Epithelial cell of esophagus (primary cell): Measurements from ENCODE around the gene PACSIN2.
A peak's percentile ranks its signal among the peaks of the same experiment; 100 is the strongest.

Source experiments
- DNase-seq: peaks from one replicate; pipeline ENCODE4 v3.0.0; 2010; ENCODE audit warnings: low read depth
- H3K4me3 ChIP-seq: 2 replicates; pipeline ENCODE4 v1.5.1; 2011; ENCODE audit warnings: mild to moderate bottlenecking, low read length, control low read depth
- TF ChIP-seq, protein P1 (sequence below): IDR thresholded peaks from 2 replicates; pipeline ENCODE4 v1.5.1; 2011; ENCODE audit warnings: low read depth, mild to moderate bottlenecking, low read length, control low read depth, inconsistent platforms; ENCODE audit not compliant: insufficient read depth; ENCODE audit errors: missing control alignments

Gene PACSIN2, protein sequence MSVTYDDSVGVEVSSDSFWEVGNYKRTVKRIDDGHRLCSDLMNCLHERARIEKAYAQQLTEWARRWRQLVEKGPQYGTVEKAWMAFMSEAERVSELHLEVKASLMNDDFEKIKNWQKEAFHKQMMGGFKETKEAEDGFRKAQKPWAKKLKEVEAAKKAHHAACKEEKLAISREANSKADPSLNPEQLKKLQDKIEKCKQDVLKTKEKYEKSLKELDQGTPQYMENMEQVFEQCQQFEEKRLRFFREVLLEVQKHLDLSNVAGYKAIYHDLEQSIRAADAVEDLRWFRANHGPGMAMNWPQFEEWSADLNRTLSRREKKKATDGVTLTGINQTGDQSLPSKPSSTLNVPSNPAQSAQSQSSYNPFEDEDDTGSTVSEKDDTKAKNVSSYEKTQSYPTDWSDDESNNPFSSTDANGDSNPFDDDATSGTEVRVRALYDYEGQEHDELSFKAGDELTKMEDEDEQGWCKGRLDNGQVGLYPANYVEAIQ

GRCh38 chr22:43014869-43015676, at the start of gene PACSIN2:
Gene PACSIN2 (minus strand): TSS chr22:43015149. CDS start chr22:42912080, 103,069 bp downstream.
- DNase-seq = peak; percentile 98
- TF ChIP-seq, protein P1, sequence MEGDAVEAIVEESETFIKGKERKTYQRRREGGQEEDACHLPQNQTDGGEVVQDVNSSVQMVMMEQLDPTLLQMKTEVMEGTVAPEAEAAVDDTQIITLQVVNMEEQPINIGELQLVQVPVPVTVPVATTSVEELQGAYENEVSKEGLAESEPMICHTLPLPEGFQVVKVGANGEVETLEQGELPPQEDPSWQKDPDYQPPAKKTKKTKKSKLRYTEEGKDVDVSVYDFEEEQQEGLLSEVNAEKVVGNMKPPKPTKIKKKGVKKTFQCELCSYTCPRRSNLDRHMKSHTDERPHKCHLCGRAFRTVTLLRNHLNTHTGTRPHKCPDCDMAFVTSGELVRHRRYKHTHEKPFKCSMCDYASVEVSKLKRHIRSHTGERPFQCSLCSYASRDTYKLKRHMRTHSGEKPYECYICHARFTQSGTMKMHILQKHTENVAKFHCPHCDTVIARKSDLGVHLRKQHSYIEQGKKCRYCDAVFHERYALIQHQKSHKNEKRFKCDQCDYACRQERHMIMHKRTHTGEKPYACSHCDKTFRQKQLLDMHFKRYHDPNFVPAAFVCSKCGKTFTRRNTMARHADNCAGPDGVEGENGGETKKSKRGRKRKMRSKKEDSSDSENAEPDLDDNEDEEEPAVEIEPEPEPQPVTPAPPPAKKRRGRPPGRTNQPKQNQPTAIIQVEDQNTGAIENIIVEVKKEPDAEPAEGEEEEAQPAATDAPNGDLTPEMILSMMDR = no peak
- peak within 1 kb of the TSS; percentile 75 for H3K4me3 ChIP-seq

- peak; percentile 29 for DNase-seq
- no peak overlapping the region for H3K4me3 ChIP-seq
- TF ChIP-seq, protein P1 = peak; percentile 61
Observed at GRCh38 chr22:43060183-43060582, 45.2 kb upstream of the PACSIN2 start.

DNA sequence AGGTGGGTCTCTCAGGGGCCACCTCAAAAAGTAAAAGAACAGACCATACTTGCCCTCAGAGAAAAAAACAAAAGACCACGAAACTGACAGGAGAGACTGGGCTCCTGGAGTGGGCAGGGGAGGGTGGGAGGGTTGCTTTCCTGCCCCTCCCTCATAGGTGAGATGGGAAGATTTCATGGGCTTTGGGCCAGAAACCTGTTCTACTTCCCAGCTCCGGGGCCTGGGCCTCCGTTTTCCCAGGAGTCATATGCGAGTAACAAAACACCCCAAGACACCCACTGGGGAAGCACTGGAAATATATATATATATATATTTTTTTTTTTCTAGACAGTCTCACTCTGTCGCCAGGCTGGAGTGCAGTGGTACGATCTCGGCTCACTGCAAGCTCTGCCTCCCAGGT, 42.7 kb upstream of the PACSIN2 start:
- TF ChIP-seq, protein P1 = no peak
- H3K4me3 ChIP-seq = no peak overlapping the region
- no peak for DNase-seq

DNA sequence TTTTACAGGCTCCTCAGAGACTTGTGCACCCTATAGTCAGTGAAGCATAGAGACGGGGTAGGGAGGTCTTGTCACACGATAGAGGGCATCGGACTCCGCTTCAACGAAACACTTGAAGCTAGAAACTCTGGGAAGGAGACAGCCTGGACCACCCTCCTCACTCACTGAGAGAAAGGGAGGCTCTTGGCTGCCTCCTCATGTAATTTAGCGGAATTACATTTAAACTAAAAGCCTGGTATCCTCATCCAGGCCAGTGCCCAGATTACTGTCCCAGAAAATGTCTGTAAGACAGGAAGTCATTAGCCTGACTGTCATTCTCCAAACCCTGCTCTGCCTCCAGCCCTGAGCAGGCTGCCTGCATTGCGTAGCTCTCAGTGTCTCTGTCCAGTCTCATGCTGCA, 38.2 kb upstream of the PACSIN2 start:
- TF ChIP-seq, protein P1 = peak; percentile 11
- no peak overlapping the region for H3K4me3 ChIP-seq
- DNase-seq = no peak

- TF ChIP-seq, protein P1 = no peak
- no peak for DNase-seq
- H3K4me3 ChIP-seq = no peak overlapping the region
Observed at GRCh38 chr22:43050995-43051394, 36.0 kb upstream of the PACSIN2 start.

- no peak for DNase-seq
- H3K4me3 ChIP-seq = no peak overlapping the region
- TF ChIP-seq, protein P1 = no peak
Observed at GRCh38 chr22:43047605-43048004, 32.7 kb upstream of the PACSIN2 start.
